ENCODE data around the gene ZDHHC21.
"Not testable (repeated sequence)": the region's sequence is repeated elsewhere in the genome, so short reads cannot be mapped to it uniquely, and the experiment has no call there.

Gene ZDHHC21

GRCh38 chr9:14678776-14679175 lies 14.5 kb downstream of the ZDHHC21 start:
- DNase-seq, result no peak

DNA sequence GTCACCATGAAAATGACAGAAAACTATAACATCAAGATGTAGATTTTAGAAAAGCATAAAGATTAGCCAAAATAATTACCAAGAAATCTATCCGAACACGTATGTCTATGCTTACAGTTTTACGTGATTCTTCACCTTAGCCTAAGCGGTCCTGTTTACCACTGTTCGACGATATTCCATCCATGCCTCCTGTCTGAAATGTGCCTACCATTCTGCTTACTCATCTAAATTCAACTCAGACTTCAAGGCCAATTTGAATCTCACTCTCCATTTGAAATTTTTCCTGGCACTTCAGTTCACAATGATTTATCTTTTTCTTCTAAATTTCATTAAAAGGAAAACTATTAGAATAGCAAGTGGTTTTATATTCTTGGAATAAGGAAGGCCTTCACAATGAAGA lies 15.4 kb downstream of the ZDHHC21 start:
- DNase-seq, result no peak

- DNase-seq, result no peak
Observed at GRCh38 chr9:14677396-14677795, 15.8 kb downstream of the ZDHHC21 start.

GRCh38 chr9:14674630-14675029 lies 18.6 kb downstream of the ZDHHC21 start:
- no peak for DNase-seq

DNA sequence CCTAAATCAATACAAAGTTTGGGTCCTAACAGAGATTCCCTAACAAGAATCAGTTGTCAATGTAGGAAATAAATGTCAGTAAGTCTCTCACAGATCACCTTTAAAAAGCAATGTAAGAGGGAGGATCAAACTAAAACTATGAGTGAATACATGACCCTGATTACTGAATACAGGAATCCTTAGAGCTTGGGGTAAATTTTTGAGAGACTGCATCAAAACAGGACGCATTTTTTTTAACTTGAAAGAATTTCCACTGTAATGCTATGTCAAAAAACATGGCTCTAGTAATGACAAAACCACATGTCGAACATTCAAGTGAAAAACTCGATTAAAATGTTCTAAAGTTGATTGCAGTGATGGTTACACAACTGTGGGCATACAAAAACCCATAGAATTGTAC lies 21.9 kb downstream of the ZDHHC21 start:
- DNase-seq, result no peak

DNA sequence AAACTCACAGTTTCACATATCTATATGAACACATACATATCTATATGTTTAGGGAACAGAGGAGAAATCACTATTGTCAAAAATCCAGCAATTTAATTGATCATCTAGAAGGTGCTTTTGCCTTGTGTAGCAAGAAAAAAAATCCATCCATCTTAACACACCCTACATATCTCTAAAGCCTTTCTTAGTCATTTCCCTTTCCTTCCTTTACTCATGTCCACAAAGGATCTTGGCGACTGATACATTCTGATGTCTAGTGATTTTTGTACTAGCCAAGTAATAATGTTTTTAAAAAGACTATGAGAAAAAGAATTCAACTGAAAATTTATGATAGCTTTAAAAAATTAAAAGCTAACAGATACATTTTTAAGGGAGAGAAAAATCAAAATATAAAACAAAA lies 22.5 kb downstream of the ZDHHC21 start:
- DNase-seq, result no peak

DNA sequence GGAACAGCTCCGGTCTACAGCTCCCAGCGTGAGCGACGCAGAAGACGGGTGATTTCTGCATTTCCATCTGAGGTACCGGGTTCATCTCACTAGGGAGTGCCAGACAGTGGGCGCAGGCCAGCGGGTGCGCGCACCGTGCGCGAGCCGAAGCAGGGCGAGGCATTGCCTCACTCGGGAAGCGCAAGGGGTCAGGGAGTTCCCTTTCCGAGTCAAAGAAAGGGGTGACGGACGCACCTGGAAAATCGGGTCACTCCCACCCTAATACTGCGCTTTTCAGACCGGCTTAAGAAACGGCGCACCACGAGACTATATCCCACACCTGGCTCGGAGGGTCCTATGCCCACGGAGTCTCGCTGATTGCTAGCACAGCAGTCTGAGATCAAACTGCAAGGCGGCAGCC lies 29.2 kb downstream of the ZDHHC21 start:
- not testable (repeated sequence) for DNase-seq

DNA sequence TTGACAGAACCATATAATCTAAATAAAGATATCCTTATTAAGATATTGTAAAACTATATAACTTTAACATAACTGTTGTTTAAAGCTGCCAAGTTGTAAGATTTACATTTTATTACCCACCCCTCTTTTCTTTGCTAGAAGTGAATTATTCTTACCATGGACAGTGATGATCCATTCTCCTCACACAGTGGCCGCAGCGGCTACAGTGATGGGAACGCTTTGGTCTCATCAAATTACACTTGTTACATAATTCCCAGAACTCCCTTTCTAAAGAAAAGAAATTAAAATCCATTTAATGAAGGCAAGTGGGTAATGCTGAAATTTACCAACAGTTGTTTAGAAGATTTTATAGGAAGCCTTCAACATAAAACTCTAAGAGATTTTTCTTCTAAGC lies 31.2 kb downstream of the ZDHHC21 start:
- no peak for DNase-seq

DNA sequence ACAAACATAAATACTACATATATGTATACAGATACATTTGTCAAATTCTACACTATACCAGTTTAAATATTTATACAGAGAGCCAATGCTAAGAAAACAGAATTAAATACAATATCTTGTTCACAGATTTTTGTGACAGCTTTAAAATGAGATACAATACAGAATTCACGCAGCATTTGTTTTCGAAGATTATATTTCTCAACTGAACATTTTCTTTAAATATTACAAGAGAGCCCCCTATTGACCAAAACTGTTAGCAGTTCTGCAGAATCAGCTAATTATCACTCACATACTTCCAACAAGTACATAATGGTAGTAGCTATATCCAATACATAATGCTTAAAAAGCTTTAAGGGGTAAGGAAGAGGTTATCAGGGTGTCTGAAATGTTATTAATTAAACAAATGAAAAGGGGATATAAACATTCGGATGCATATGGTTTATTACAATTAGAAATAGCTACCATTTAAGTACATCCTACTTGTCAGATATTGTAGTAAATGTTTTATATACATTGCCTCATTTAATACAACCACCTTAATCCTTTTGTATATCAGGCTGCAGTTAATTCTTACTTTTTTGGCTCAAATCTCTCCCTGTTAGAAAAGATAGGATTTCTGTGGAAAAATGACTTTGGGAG lies 31.7 kb downstream of the ZDHHC21 start:
- DNase-seq, result no peak

- no peak for DNase-seq
Observed at GRCh38 chr9:14660721-14661120, 32.5 kb downstream of the ZDHHC21 start.

- no peak for DNase-seq
Observed at GRCh38 chr9:14654932-14655331, 38.3 kb downstream of the ZDHHC21 start.

DNA sequence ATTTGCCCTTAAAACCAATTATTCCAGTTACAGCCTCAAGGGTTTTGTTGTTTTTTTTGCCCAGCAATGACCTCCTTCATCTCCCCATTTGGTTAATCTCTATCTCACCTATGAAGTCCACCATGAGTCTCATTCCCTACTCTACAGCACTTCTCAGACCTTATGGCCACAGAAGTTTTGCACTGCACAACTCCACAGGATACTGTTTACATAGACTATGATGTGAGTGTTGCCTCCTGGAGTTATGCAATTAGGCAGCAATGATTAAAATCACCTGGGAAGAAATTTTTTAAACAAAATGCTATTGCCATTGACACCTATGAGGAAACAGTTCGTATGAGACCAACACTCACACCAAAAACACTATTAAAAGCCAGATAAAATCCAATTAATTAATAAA lies 39.7 kb downstream of the ZDHHC21 start:
- no peak for DNase-seq

DNA sequence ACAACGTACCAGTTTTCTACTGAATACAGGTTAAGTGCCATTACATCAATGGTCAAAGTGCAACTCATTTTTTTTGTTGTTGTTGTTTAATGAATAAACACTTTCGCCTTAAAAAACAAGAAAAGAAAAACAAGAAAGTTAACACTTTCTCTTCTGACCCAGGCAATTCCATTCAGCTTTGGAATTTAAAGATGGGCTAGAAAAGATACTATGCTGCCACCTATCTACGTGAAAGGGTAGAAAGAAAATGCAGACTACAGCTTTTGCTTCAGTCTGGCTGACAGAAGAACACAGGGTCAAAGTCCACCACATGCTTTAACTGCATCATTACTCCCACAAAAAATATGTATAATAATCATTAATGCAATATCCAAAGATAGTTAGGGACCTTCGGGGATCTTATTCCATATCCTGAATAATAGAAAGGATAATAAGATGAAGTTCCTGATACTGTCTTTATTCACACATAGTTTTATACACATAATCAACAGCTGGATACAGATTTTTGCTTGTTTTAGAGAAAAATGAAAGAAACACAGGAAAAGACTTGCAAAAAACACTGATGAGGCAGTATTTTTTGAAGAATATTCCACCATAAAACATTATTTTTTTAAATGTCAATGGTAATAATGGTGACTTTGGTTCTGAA lies 40.4 kb downstream of the ZDHHC21 start:
- no peak for DNase-seq

DNA sequence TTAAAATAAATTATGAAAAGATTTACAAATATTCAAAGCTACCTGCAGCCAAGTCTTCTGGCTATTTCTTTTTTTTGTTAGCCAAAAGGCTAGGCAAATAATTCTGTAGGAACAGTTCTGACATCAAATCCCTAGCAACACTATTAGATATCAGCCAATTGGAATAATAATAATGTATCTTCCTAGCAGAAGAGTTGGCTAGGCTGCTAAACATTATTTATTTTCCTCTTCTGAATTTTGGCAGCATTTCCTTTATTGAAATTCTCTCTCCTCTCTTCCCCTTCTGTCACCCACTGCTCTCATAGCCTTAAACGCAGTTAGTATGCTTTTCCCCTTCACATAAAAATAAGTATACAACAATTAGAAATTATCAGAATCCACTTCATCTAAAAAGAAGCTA lies 42.6 kb downstream of the ZDHHC21 start:
- DNase-seq, result no peak

DNA sequence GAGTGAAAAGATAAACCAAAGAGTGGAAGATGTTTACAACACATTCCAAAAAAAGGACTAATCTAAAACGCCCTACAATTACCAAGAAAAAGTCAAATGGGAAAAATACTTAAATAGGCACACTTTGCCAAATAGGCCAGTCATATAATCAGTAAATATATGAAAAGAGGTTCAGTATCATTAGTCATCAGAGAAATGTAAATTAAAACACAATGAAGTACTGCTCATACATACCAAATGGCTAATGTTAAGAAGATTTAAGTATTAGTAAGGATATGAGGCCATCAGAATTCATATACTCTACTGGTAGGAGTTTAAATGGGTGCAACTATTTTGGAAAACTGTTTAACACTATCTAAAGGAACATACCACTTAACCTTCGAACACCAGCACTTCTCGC lies 47.6 kb downstream of the ZDHHC21 start:
- DNase-seq, result no peak

- no peak for DNase-seq
Observed at GRCh38 chr9:14640967-14641366, 52.3 kb downstream of the ZDHHC21 start.

DNA sequence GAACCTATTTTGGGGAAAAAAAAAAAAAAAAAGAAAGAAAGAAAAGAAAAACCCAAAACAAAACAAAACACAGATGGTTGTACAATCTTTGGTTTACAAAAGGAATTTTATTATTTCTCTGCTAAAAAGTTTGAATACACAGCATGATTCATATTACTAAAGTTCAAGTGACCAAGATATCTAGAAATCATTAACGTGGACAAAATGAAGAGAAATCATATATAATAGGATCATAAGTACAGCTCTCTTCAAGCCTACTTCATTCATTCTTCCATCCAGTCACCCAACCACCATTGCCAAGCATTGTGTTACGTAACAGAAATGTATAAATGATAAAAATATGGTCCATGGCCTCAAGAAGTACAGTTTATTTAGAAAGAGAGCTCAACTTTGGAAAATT lies 52.9 kb downstream of the ZDHHC21 start:
- no peak for DNase-seq

- DNase-seq, result no peak
Observed at GRCh38 chr9:14633906-14634565, 59.2 kb downstream of the ZDHHC21 start.

- no peak for DNase-seq
Observed at GRCh38 chr9:14633148-14633547, 60.1 kb downstream of the ZDHHC21 start.

- DNase-seq, result no peak
Observed at GRCh38 chr9:14627513-14627912, 65.7 kb downstream of the ZDHHC21 start.

DNA sequence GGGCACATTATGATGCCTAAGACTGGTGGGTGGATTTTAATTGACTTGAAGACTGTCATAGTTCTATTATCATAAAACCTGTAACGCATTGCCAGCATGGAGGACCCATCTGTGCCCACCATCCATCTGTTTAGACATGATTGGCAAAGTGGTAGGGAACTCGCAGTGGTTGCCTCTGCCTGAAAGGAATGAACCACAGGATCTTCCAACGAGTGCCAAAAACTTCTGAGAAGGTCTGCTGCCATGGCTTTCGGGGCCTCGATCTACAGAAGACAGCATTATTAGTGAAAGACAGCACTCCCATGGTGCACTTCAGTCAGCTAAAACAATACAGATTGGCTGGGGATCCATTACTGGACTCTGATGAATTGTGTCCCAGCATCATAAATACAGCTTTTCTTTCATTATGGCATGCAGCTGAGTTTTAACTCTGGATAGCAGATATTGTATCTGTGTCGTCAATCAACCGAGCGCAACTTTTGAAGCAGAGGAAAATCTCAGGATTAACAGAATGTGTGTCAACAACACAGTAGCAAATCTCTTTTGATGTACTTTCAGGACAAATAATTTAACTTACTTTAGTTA lies 74.3 kb downstream of the ZDHHC21 start:
- DNase-seq, result no peak

- DNase-seq, result peak; percentile 3
Observed at GRCh38 chr9:14616188-14616982, 76.8 kb downstream of the ZDHHC21 start.

- no peak for DNase-seq
Observed at GRCh38 chr9:14608540-14608939, 84.7 kb downstream of the ZDHHC21 start.

Measured in NCI-H2029 treated with DMSO at 0.1 percent for 48 hours (cell line).